Esophagus muscularis mucosa (tissue), 4 donors: ENCODE measurements around the gene NFASC. TPM values are rescaled to one million over a fixed set of nuclear protein-coding genes. Genes with fewer than 3 reads are reported as not detected.

Experiments used
- DNase-seq: peaks from one replicate; pipeline ENCODE4 v3.0.0-alpha.2; 2017; ENCODE audit errors: extremely low spot score
- H3K27ac ChIP-seq, 4 donors: fragments of 200-600 bp; sonication (generic); replicated peaks in 1 of 4; 1 replicate in 3 of 4; 2 replicates in 1 of 4; pipeline ENCODE4 v1.5.1; 2016 to 2019; ENCODE audit warnings: mild to moderate bottlenecking in 1 of 4
- H3K27me3 ChIP-seq, 4 donors: fragments of 200-600 bp; sonication (generic); one replicate each; pipeline versions ENCODE4 v1.5.1 to v1.6.0; 2016 to 2019
- H3K36me3 ChIP-seq, 4 donors: fragments of 200-600 bp; sonication (generic); one replicate each; pipeline ENCODE4 v1.5.1; 2016 to 2019
- H3K4me1 ChIP-seq, 4 donors: fragments of 200-600 bp; sonication (generic); one replicate each; pipeline ENCODE4 v1.5.1; 2016 to 2019
- H3K4me3 ChIP-seq, 4 donors: fragments of 200-600 bp; sonication (generic); 1 replicate in 2 of 4; 2 replicates in 2 of 4; pipeline ENCODE4 v1.5.1; 2016 to 2019; ENCODE audit warnings: mild to moderate bottlenecking in 4 of 4, moderate library complexity in 1 of 4
- H3K9me3 ChIP-seq, 4 donors: fragments of 200-600 bp; sonication (generic); 1 replicate in 3 of 4; 2 replicates in 1 of 4; pipeline ENCODE4 v1.5.1; 2016 to 2019
- CTCF ChIP-seq, 3 experiments: fragments of 200-600 bp in 2 of 3; fragments of 450-650 bp in 1 of 3; sonication (generic) in 2 of 3; IDR thresholded peaks; one replicate each; pipeline ENCODE4 v1.5.1; 2017 to 2019; ENCODE audit warnings: antibody characterized with exemption in 3 of 3, mild to moderate bottlenecking in 2 of 3, moderate library complexity in 1 of 3
- EP300 ChIP-seq: sonication (generic); formaldehyde crosslinking; IDR thresholded peaks from one replicate; pipeline ENCODE4 v1.6.1; 2017; ENCODE audit warnings: antibody characterized with exemption
- POLR2A ChIP-seq: fragments of 450-650 bp; IDR thresholded peaks from one replicate; pipeline ENCODE4 v1.6.1; 2017; ENCODE audit warnings: antibody characterized with exemption, moderate library complexity, mild to moderate bottlenecking, low read depth
- POLR2AphosphoS5 ChIP-seq, 2 donors: sonication (generic); formaldehyde crosslinking; IDR thresholded peaks; one replicate each; pipeline ENCODE4 v1.6.1; 2017; ENCODE audit warnings: antibody characterized with exemption in 2 of 2
- WGBS: methylation state at CpG from one replicate; pipeline ENCODE4 v1.1.5; 2018; 5-methylcytosine and 5-hydroxymethylcytosine counted together
- intact Hi-C: fragments of 100-400 bp; cut with DNase I; formaldehyde crosslinking; loops from one replicate; pipeline ENCODE4 v1.15.1; 2023
- total RNA-seq, 4 donors: library from RNA; depleted of rRNA; stranded (reverse); fragments of >200 nt; gene quantifications; one replicate each; pipeline versions ENCODE4 v1.1.0 to v1.2.1, GENCODE V29; 2016

The NFASC gene
- total RNA-seq, 4 donors from 2014 or later, result 31.1 to 122 (median 64.7) TPM

- H3K27ac ChIP-seq, result peak overlapping the region in 1 of 4 donors; percentile 33
- 57% methylated on average over 3 of the region's 3 CpGs for WGBS
These were observed 28.3 kb upstream of the NFASC start for GRCh38 chr1:204842369-204842768.

GRCh38 chr1:204842892-204843291 lies 27.8 kb upstream of the NFASC start:
- Histone ChIP-seq H3K9me3 (no peaks in the 10 kb centered on the region), H3K36me3 (peaks cover 0 to 4% (median 0%) of the 10 kb centered on the region in 4 donors), H3K27ac (peak overlapping the region in 1 of 4 donors; percentile 33), H3K27me3 (no peaks in the 10 kb centered on the region), H3K4me1 (peaks cover 10 to 70% (median 41%) of the 10 kb centered on the region in 4 donors), H3K4me3 (no peak overlapping the region)
- intact Hi-C loops, result no loop called here
- DNase-seq, result no peak
- no peak for TF ChIP-seq EP300
- no peak for TF ChIP-seq POLR2A
- no peak for TF ChIP-seq POLR2AphosphoS5 (IDR thresholded peaks at IDR 0.05)
- TF ChIP-seq CTCF (IDR thresholded peaks at IDR 0.05), result no peak

More at GRCh38 chr1:204842369-204842768, 28.3 kb upstream of the NFASC start:
- no peak for DNase-seq
- intact Hi-C loops, result no loop called here
- TF ChIP-seq POLR2A (no peak), POLR2AphosphoS5 (IDR thresholded peaks at IDR 0.05) (no peak), EP300 (no peak), CTCF (IDR thresholded peaks at IDR 0.05) (no peak)
- Histone ChIP-seq H3K4me1 (peaks cover 10 to 65% (median 36%) of the 10 kb centered on the region in 4 donors), H3K9me3 (no peaks in the 10 kb centered on the region), H3K4me3 (no peak overlapping the region), H3K27me3 (no peaks in the 10 kb centered on the region), H3K36me3 (peaks cover 0 to 4% (median 0%) of the 10 kb centered on the region in 4 donors)

- TF ChIP-seq EP300, result no peak
- TF ChIP-seq CTCF (IDR thresholded peaks at IDR 0.05), result no peak
- no peak for TF ChIP-seq POLR2AphosphoS5 (IDR thresholded peaks at IDR 0.05)
- no peak for TF ChIP-seq POLR2A
- Histone ChIP-seq H3K9me3 (no peaks in the 10 kb centered on the region), H3K4me1 (peaks cover 10 to 77% (median 53%) of the 10 kb centered on the region in 4 donors), H3K4me3 (no peak overlapping the region), H3K27me3 (no peaks in the 10 kb centered on the region), H3K27ac (no peak overlapping the region), H3K36me3 (no peaks in the 10 kb centered on the region)
- DNase-seq, result no peak
- intact Hi-C loops, result no loop called here
- WGBS, result 70% methylated on average over 3 of the region's 3 CpGs
These were observed 24.1 kb upstream of the NFASC start for GRCh38 chr1:204846546-204846945.

GRCh38 chr1:204848579-204848978 lies 22.1 kb upstream of the NFASC start:
- no peaks in the 10 kb centered on the region for H3K36me3 ChIP-seq
- no peak overlapping the region for H3K4me3 ChIP-seq
- no peaks in the 10 kb centered on the region for H3K9me3 ChIP-seq
- DNase-seq, result no peak
- peaks cover 0 to 68% (median 41%) of the 10 kb centered on the region in 4 donors for H3K4me1 ChIP-seq
- 70% methylated on average over 5 of the region's 5 CpGs for WGBS
- TF ChIP-seq EP300 (no peak), CTCF (IDR thresholded peaks at IDR 0.05) (no peak)
- H3K27ac ChIP-seq, result no peak overlapping the region
- intact Hi-C loops, result no loop called here
- H3K27me3 ChIP-seq, result no peaks in the 10 kb centered on the region

- no peaks in the 10 kb centered on the region for H3K27me3 ChIP-seq
- H3K27ac ChIP-seq, result no peak overlapping the region
- no peaks in the 10 kb centered on the region for H3K9me3 ChIP-seq
- H3K4me3 ChIP-seq, result no peak overlapping the region
- no peaks in the 10 kb centered on the region for H3K36me3 ChIP-seq
- intact Hi-C loops, result no loop called here
- no peak for DNase-seq
- TF ChIP-seq POLR2AphosphoS5 (IDR thresholded peaks at IDR 0.05) (no peak), POLR2A (no peak), EP300 (no peak), CTCF (IDR thresholded peaks at IDR 0.05) (no peak)
- WGBS, result 83% methylated on average over 1 of the region's 2 CpGs
- peaks cover 0 to 61% (median 28%) of the 10 kb centered on the region in 4 donors for H3K4me1 ChIP-seq
These were observed 17.8 kb upstream of the NFASC start for GRCh38 chr1:204852854-204853253.
